HG02943 (cell line): ENCODE data around the gene CARMIL1.

ENCODE experiments used
- ATAC-seq: cut with Tn5 transposase; IDR thresholded peaks from one replicate; pipeline ENCODE4 v1.9.1; 2021; ENCODE audit warnings: mild to moderate bottlenecking, low read depth, moderate library complexity; ENCODE audit not compliant: unreplicated experiment

CARMIL1 gene

DNA sequence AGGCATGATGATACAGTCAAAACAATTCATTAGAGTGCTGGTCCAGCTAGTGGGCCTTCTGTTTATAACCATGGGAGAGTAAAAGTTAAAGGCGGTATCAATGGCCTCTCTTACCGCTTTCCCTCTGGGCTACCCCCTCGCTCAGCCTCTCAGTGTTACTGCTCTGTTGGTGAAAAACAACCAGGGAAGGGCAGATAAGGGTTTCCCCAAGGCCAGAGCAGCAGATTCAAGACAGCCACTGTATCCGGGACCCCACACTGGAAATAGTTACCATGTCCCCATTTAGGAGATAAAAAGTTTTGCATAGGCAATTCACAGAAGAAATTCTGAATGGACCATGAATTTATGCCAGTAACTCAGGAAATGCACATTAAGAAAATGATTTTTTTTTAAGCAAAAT is 386.3 kb downstream of the CARMIL1 start:
- no peak for ATAC-seq

DNA sequence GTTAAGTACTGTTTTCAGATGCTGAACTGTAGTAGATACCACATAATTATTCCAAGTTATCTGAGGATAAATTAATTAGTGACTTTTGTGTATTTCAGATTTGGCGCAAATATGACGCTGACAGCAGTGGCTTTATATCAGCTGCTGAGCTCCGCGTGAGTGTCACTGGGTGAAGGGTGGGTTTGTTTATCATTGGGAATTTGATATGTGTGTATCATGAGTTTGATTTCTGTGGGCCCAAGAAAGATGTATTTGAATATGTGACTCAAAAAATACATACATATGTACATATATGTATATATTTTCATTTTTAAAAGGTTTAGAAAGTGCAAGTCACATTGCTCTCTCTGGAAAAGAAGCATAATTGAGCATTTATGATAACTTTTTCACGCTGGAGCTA is 390.2 kb downstream of the CARMIL1 start:
- no peak for ATAC-seq
